RWPE1 (cell line): ENCODE measurements around the gene RXYLT1.

Experiments used
- CTCF ChIA-PET: fragments of 350-600 bp; sonication (Branson Sonifier 250); formaldehyde crosslinking; extraction: SDS; loops from one replicate; lab custom pipeline; 2021; lab: Yijun Ruan, JAX
- POLR2A ChIA-PET: fragments of 400-600 bp; formaldehyde crosslinking; extraction: SDS; loops from one replicate; lab custom pipeline; 2020; ENCODE audit warnings: antibody characterized with exemption; ENCODE audit not compliant: low non-redundant PET; lab: Yijun Ruan, JAX
- DNase-seq: peaks from one replicate; pipeline ENCODE4 v3.0.0; 2012; ENCODE audit warnings: low spot score
- H3K27ac ChIP-seq: fragments of 450-650 bp; 2 replicates; pipeline ENCODE4 v1.5.1; 2017
- CTCF ChIP-seq: fragments of 450-650 bp; conservative IDR thresholded peaks from 2 replicates; pipeline ENCODE4 v1.5.1; 2017; ENCODE audit warnings: low read depth, mild to moderate bottlenecking

Gene RXYLT1

DNA sequence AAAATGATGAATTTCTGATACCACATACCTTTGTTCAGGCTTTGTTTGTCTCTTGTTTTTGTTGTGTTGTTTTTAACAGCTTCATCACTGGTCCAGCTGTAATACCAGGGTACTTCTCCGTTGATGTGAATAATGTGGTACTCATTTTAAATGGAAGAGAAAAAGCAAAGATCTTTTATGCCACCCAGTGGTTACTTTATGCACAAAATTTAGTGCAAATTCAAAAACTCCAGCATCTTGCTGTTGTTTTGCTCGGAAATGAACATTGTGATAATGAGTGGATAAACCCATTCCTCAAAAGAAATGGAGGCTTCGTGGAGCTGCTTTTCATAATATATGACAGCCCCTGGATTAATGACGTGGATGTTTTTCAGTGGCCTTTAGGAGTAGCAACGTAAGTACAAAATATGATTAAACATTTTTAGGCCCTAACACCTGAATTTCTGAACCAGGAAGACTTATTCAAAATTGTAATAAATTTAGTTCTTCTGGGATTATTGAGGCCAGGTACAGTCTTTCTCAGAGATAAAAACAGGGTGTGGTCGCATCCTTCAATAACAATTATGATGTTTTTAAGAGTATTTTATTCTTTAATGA, 22.4 kb downstream of the RXYLT1 start:
- DNase-seq, result peak; percentile 31
- ChIA-PET POLR2A (no interaction called here), CTCF (interaction anchor here (0.6 to 1.0 kb wide), 4 partner anchors 11 to 1665 kb away, joined by 3 to 6 read pairs (median 3); no protein-coding TSS in a partner anchor)
- H3K27ac ChIP-seq, result no peak overlapping the region
- peak; percentile 67 for TF ChIP-seq CTCF

DNA sequence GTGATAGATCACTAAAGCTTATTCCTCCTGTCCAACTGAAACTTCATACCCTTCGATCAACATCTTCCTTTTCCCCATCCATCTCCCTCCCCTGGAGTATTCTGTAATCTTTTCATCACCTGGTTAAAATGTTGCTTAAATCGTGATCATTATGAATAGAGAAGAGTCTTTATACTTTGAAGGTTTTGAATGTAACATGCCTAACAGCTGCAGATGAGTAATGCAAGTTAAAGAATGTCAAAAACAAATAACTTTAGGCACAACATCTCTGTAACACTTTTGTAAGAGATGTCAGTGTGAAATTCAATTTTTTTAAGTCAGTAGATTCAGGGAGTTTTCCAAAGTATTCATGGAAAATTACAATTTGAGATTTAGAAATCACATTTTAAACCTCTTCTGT, 25.0 kb downstream of the RXYLT1 start:
- no peak overlapping the region for H3K27ac ChIP-seq
- no peak for TF ChIP-seq CTCF
- ChIA-PET POLR2A (no interaction called here), CTCF (interaction anchor here (0.6 kb wide), 1 partner anchor 189 kb away, joined by 5 read pairs; no protein-coding TSS in a partner anchor)
- no peak for DNase-seq

- DNase-seq, result no peak
- no peak overlapping the region for H3K27ac ChIP-seq
- CTCF ChIA-PET, result no interaction called here
These were observed 26.3 kb downstream of the RXYLT1 start for GRCh38 chr12:63805704-63806672.

GRCh38 chr12:63808631-63809030, 28.9 kb downstream of the RXYLT1 start:
- ChIA-PET POLR2A (no interaction called here), CTCF (interaction anchor here (0.7 kb wide), 1 partner anchor 463 kb away, joined by 4 read pairs; no protein-coding TSS in a partner anchor)
- H3K27ac ChIP-seq, result no peak overlapping the region
- DNase-seq, result no peak
- no peak for TF ChIP-seq CTCF

More at GRCh38 chr12:63805704-63806672, 26.3 kb downstream of the RXYLT1 start:
- TF ChIP-seq CTCF, result no peak
- POLR2A ChIA-PET, result no interaction called here

DNA sequence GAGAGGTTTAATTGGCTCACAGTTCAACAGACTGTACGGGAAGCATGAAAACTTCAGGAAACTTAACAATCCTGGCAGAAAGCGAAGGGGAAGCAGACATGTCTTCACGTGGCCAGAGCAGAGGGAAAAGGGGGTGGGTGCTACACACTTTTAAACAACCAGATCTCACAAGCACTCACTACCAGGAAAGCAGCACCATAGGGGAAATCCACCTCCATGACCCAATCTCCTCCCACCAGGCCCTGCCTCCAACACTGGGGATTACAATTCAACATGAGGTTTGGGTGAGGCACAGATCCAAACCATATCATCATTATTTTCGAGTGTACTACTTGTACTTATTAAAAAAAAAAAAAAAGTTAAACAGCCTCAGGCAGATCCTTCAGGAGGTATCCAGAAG, 29.9 kb downstream of the RXYLT1 start:
- no peak for DNase-seq
- TF ChIP-seq CTCF, result no peak
- CTCF ChIA-PET, result interaction anchor here (0.7 kb wide), 1 partner anchor 462 kb away, joined by 4 read pairs; no protein-coding TSS in a partner anchor
- H3K27ac ChIP-seq, result no peak overlapping the region
- POLR2A ChIA-PET, result no interaction called here

DNA sequence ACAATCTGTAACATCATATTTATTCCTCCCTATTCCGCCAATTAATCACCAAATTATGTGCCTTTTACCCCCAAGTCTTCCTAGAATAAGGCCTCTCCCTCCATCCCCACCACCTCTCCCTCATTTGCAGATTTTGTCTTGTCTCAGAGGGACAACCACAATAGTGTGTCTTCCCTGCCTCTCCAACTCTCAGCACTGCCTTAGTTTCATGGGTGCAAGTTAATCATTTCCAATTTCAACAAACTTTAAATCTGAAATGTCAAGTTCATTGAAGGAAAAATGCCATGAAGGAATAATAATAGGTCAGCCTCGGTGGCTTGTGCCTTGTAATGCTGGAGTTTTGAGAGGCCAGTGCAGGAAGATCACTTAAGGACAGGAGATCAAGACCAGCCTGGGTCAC, 31.6 kb downstream of the RXYLT1 start:
- no peak overlapping the region for H3K27ac ChIP-seq
- TF ChIP-seq CTCF, result no peak
- no peak for DNase-seq
- POLR2A ChIA-PET, result no interaction called here
- CTCF ChIA-PET, result no interaction called here
